PC-3 (cell line): ENCODE measurements around the gene LAG3.

ENCODE experiments used
- EZH2 ChIP-seq: fragments of 300-600 bp; sonication (generic); IDR thresholded peaks from one replicate; pipeline ENCODE4 v1.6.1; 2017; ENCODE audit warnings: antibody characterized with exemption, mild to moderate bottlenecking, low read length; ENCODE audit not compliant: unreplicated experiment
- TF ChIP-seq, protein P1 (sequence below): fragments of 300-600 bp; sonication (generic); conservative IDR thresholded peaks from 2 replicates; pipeline ENCODE4 v1.5.1; 2017; ENCODE audit warnings: antibody characterized with exemption, low read depth, mild to moderate bottlenecking, low read length

DNA sequence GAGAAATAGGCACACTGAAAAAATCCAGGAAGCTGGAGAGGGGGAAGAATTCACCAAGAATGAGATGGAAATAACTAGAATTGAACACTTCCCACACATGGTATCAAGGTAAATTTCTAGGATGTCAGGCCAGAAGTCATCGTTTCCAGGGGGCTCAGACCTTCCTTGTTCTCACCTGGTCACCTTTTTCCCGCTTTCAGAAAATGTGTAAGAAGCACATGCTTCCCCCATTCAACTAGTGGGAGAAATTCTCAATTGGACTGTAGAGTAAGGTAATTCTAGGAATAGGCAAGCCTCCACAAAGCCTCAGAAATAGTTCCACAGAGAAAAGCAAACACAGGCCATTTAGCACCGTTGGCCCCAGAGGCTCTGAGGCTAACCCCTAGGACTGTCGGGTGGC lies 8.9 kb upstream of the LAG3 start:
- TF ChIP-seq, protein P1, sequence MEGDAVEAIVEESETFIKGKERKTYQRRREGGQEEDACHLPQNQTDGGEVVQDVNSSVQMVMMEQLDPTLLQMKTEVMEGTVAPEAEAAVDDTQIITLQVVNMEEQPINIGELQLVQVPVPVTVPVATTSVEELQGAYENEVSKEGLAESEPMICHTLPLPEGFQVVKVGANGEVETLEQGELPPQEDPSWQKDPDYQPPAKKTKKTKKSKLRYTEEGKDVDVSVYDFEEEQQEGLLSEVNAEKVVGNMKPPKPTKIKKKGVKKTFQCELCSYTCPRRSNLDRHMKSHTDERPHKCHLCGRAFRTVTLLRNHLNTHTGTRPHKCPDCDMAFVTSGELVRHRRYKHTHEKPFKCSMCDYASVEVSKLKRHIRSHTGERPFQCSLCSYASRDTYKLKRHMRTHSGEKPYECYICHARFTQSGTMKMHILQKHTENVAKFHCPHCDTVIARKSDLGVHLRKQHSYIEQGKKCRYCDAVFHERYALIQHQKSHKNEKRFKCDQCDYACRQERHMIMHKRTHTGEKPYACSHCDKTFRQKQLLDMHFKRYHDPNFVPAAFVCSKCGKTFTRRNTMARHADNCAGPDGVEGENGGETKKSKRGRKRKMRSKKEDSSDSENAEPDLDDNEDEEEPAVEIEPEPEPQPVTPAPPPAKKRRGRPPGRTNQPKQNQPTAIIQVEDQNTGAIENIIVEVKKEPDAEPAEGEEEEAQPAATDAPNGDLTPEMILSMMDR, result no peak
- TF ChIP-seq EZH2, result no peak
